ENCODE measurements around the gene PSMD8.

DNA sequence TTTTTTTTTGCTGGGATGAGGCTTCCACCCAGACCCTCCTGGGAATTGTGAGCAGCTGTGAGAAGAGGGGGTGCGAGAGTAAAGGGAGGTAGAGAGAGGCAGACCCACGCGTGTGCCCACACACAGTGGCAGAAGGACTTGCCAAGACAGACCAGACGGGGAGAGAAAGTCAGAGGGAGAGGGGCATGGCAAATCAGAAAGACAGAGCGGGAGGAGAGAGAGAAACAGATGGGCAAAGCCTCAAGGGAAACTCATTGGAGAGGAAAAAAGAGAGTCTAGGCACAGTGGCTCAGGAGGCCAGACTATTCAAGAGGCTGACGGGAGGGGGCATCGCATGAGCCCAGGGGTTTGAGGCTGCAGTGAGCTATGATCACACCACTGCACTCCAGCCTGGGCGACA, 21.8 kb upstream of the PSMD8 start:
- TF ChIP-seq, protein P1, sequence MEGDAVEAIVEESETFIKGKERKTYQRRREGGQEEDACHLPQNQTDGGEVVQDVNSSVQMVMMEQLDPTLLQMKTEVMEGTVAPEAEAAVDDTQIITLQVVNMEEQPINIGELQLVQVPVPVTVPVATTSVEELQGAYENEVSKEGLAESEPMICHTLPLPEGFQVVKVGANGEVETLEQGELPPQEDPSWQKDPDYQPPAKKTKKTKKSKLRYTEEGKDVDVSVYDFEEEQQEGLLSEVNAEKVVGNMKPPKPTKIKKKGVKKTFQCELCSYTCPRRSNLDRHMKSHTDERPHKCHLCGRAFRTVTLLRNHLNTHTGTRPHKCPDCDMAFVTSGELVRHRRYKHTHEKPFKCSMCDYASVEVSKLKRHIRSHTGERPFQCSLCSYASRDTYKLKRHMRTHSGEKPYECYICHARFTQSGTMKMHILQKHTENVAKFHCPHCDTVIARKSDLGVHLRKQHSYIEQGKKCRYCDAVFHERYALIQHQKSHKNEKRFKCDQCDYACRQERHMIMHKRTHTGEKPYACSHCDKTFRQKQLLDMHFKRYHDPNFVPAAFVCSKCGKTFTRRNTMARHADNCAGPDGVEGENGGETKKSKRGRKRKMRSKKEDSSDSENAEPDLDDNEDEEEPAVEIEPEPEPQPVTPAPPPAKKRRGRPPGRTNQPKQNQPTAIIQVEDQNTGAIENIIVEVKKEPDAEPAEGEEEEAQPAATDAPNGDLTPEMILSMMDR (IDR thresholded peaks at IDR 0.05) = no peak
- no peak for TF ChIP-seq POLR2A (IDR thresholded peaks at IDR 0.05)
